22Rv1 (cell line): ENCODE data around the gene THOC7.
A peak's percentile ranks its signal among the peaks of the same experiment; 100 is the strongest.

Experiments used
- H3K27ac ChIP-seq: fragments of 450-650 bp; 2 replicates; pipeline ENCODE4 v1.5.1; 2017
- ZFX ChIP-seq: fragments of 450-650 bp; IDR thresholded peaks from 2 replicates; pipeline ENCODE4 v1.6.1; 2017; ENCODE audit warnings: antibody characterized with exemption, borderline replicate concordance
- TF ChIP-seq, protein P1 (sequence below): fragments of 450-650 bp; IDR thresholded peaks from 2 replicates; pipeline ENCODE4 v1.5.1; 2017; ENCODE audit warnings: mild to moderate bottlenecking

Gene THOC7

GRCh38 chr3:63869940-63870614 lies 6.5 kb upstream of the THOC7 start:
- H3K27ac ChIP-seq: no peak overlapping the region
- TF ChIP-seq ZFX: no peak
- TF ChIP-seq, protein P1, sequence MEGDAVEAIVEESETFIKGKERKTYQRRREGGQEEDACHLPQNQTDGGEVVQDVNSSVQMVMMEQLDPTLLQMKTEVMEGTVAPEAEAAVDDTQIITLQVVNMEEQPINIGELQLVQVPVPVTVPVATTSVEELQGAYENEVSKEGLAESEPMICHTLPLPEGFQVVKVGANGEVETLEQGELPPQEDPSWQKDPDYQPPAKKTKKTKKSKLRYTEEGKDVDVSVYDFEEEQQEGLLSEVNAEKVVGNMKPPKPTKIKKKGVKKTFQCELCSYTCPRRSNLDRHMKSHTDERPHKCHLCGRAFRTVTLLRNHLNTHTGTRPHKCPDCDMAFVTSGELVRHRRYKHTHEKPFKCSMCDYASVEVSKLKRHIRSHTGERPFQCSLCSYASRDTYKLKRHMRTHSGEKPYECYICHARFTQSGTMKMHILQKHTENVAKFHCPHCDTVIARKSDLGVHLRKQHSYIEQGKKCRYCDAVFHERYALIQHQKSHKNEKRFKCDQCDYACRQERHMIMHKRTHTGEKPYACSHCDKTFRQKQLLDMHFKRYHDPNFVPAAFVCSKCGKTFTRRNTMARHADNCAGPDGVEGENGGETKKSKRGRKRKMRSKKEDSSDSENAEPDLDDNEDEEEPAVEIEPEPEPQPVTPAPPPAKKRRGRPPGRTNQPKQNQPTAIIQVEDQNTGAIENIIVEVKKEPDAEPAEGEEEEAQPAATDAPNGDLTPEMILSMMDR: no peak

DNA sequence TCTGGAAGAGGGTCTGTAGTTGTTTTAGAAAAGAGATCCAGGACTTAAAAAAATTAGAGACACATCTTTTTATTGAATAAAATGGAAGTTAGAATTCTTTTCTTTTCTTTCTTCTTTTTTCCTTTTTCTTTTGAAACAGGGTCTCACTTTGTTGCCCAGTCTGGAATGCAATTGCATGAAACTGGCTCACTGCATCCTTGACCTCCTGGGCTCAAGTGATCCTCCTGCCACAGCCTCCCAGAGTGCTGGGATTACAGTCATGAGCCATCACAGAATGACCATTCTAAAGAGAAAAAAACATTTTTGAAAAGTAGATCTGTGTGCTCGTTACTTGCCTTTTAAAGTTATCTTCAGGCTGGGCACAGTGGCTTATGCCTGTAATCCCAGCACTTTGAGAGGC lies 3.6 kb upstream of the THOC7 start:
- TF ChIP-seq, protein P1: no peak
- no peak for TF ChIP-seq ZFX
- H3K27ac ChIP-seq: no peak overlapping the region

DNA sequence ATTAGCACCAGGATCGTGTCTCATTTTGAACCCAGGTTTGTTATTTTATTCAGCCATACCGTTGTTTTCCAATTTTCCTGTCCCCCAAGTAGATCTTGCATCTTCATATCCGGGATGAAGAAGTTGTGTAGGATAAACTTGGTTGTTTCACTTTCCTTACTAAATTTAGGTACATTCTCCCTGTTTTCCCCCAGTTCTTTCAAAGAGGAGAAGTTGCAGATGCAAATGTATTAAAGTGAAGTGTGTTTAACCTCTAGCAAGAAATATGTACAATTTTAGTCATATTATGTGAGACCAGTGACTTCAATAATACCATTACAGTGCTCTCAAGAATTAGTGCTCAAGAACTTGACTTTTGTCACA lies 1.3 kb upstream of the THOC7 start:
- TF ChIP-seq ZFX: no peak
- no peak overlapping the region for H3K27ac ChIP-seq

- no peak for TF ChIP-seq ZFX
- TF ChIP-seq, protein P1: no peak
- H3K27ac ChIP-seq: peak overlapping the region; percentile 63
These were observed 681 bp upstream of the THOC7 start for GRCh38 chr3:63864008-63864964.

DNA sequence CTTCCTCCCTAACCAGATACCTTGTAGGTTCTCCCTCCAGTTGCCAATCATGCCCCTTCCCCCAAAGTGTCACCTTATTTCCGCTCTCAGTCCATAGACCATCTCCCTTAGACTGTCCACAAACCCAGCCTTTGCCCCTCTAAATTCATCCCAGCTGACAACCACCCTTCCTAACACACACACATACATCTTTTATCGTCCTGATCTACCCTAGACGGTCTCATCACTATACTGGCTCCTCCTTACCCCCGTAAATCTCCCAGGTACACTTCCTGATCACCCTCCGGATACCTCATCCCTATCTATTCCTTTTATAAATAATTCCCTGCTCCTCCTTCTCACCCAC lies 828 bp downstream of the THOC7 start:
- no peak for TF ChIP-seq ZFX
- TF ChIP-seq, protein P1: no peak
- H3K27ac ChIP-seq: peak overlapping the region; percentile 63

DNA sequence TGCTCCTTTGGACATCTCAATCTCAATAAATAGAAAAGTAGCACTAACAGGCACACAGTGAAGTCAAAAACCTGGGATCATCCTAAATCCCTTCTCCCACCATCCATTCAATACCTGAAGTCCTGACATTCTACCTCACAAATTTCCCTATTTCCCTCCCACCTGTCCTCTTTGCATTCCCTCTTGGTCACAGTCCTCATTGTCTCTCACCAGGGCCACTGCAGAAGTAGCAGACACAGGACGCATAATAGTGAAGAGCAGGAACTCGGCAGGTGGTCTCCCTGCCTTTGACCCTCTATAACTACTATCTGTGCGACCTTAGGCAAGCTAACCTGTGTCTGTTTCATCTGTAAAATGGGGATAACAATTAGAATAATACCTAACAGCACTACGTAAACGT lies 2.3 kb downstream of the THOC7 start:
- H3K27ac ChIP-seq: no peak overlapping the region
- no peak for TF ChIP-seq ZFX
- TF ChIP-seq, protein P1: no peak

GRCh38 chr3:63860776-63861175 lies 2.8 kb downstream of the THOC7 start:
- TF ChIP-seq, protein P1: no peak
- TF ChIP-seq ZFX: no peak

More at GRCh38 chr3:63860776-63861175, 2.8 kb downstream of the THOC7 start:
- H3K27ac ChIP-seq: no peak overlapping the region
